ENCODE data around the gene RNF5. TPM values are rescaled to one million over a fixed set of nuclear protein-coding genes. Genes with fewer than 3 reads are reported as not detected.
A peak's percentile ranks its signal among the peaks of the same experiment; 100 is the strongest.

Gene RNF5
- total and polyA plus RNA-seq, 10 of the 15 experiments (the other 5 are each of a cell fraction or from before 2014, with no cell fraction given) = 31.4 to 114 (median 62.8) TPM

- Histone ChIP-seq H3K79me2 (ENCODE audit: control insufficient read depth, insufficient read depth, low read length) (no peaks in the 10 kb centered on the region), H3K4me2 (ENCODE audit: control insufficient read depth, insufficient read depth) (no peak overlapping the region), H2AFZ (ENCODE audit: control insufficient read depth, low read depth, low read length) (no peak overlapping the region), H3K4me3 (no peak overlapping the region), H3K27me3 (replicated peaks in 1 of 2; ENCODE audit: control insufficient read depth in 2 of 2, insufficient read depth in 2 of 2, low read length in 1 of 2) (peaks cover 2 to 3% of the 10 kb centered on the region in 2 experiments; a peak in 3 of 4 replicates), H3K36me3 (ENCODE audit: control insufficient read depth in 2 of 2, insufficient read depth in 2 of 2, low read length in 1 of 2) (no peaks in the 10 kb centered on the region), H3K9me3 (replicated peaks; ENCODE audit: control insufficient read depth, insufficient read depth, low read length) (no peaks in the 10 kb centered on the region), H3K27ac (ENCODE audit: control insufficient read depth, insufficient read depth) (no peak overlapping the region), H3K4me1 (ENCODE audit: control insufficient read depth, insufficient read depth, low read length) (no peaks in the 10 kb centered on the region), H4K20me1 (ENCODE audit: control insufficient read depth, insufficient read depth) (no peaks in the 10 kb centered on the region), H3K9ac (ENCODE audit: control insufficient read depth, insufficient read depth, low read length) (no peak overlapping the region)
- POLR2A ChIA-PET = no interaction called here
- FAIRE-seq (no peak), ATAC-seq (no peak), DNase-seq (ENCODE audit: low read depth, low spot score) (no peak)
- RAD21 ChIA-PET (ENCODE audit: unreplicated experiment) = no interaction called here
- no peak for TF ChIP-seq MTA2 (IDR thresholded peaks at IDR 0.05; ENCODE audit: low read depth)
- 0 out of 2 replicates have a peak, but pooled peaks have one; percentile 3 for TF ChIP-seq SPI1 (IDR thresholded peaks at IDR 0.05; ENCODE audit: borderline replicate concordance, insufficient read depth, low read depth, low read length)
- no TSS peak for BruUV-seq (replicated peaks)
- intact Hi-C loops (cut with micrococcal nuclease; ENCODE audit: unreplicated experiment) = no loop called here
- in situ Hi-C loops (cut with MboI) = no loop called here
- SMC1A ChIA-PET (ENCODE audit: uncharacterized antibody, unreplicated experiment) = no interaction called here
- 3% methylated on average over 3 of the region's 3 CpGs for WGBS (ENCODE audit: insufficient coverage, insufficient replicate concordance, low lambda C conversion rate, missing lambda C conversion rate)
- CTCF ChIA-PET = interaction anchor here (0.6 kb wide), 1 partner anchor 11 kb away, joined by 4 read pairs; no protein-coding TSS in a partner anchor
Measured at GRCh38 chr6:32214126-32214525, 35.9 kb downstream of the RNF5 start.

GRCh38 chr6:32215617-32216016 is 37.4 kb downstream of the RNF5 start:
- ATAC-seq = no peak
- Histone ChIP-seq H3K27ac (ENCODE audit: control insufficient read depth, insufficient read depth) (no peak overlapping the region), H2AFZ (ENCODE audit: control insufficient read depth, low read depth, low read length) (no peak overlapping the region), H3K4me3 (no peak overlapping the region), H3K79me2 (ENCODE audit: control insufficient read depth, insufficient read depth, low read length) (no peaks in the 10 kb centered on the region), H3K4me2 (ENCODE audit: control insufficient read depth, insufficient read depth) (no peak overlapping the region), H3K4me1 (ENCODE audit: control insufficient read depth, insufficient read depth, low read length) (no peaks in the 10 kb centered on the region), H3K9me3 (replicated peaks; ENCODE audit: control insufficient read depth, insufficient read depth, low read length) (no peaks in the 10 kb centered on the region), H3K27me3 (replicated peaks in 1 of 2; ENCODE audit: control insufficient read depth in 2 of 2, insufficient read depth in 2 of 2, low read length in 1 of 2) (peaks cover 3 to 4% of the 10 kb centered on the region in 2 experiments; a peak in 3 of 4 replicates), H3K36me3 (ENCODE audit: control insufficient read depth in 2 of 2, insufficient read depth in 2 of 2, low read length in 1 of 2) (no peaks in the 10 kb centered on the region), H3K9ac (ENCODE audit: control insufficient read depth, insufficient read depth, low read length) (no peak overlapping the region), H4K20me1 (ENCODE audit: control insufficient read depth, insufficient read depth) (no peaks in the 10 kb centered on the region)
- ChIA-PET RAD21 (ENCODE audit: unreplicated experiment) (no interaction called here), POLR2A (no interaction called here), SMC1A (ENCODE audit: uncharacterized antibody, unreplicated experiment) (interaction anchor here (0.8 kb wide), 1 partner anchor 11 kb away, joined by 3 read pairs; no protein-coding TSS in a partner anchor), CTCF (interaction anchor here (0.6 kb wide), 1 partner anchor 53 kb away, joined by 4 read pairs; no protein-coding TSS in a partner anchor)
- no peak for FAIRE-seq
- intact Hi-C loops (cut with micrococcal nuclease; ENCODE audit: unreplicated experiment) (no loop called here), in situ Hi-C loops (cut with MboI) (no loop called here)
- 77% methylated on average over 4 of the region's 4 CpGs for WGBS (ENCODE audit: insufficient coverage, insufficient replicate concordance, low lambda C conversion rate, missing lambda C conversion rate)
- BruUV-seq (replicated peaks) = no TSS peak
- no peak for DNase-seq (ENCODE audit: low read depth, low spot score)
- TF ChIP-seq TARDBP (IDR thresholded peaks at IDR 0.05; ENCODE audit: borderline replicate concordance) = no peak
- no peak for TF ChIP-seq SREBF2 (IDR thresholded peaks at IDR 0.05; ENCODE audit: low read length)
- no peak for TF ChIP-seq KAT2A (conservative IDR thresholded peaks at IDR 0.05; ENCODE audit: control insufficient read depth, low read depth, low read length)
- no peak for TF ChIP-seq NR2F1 (conservative IDR thresholded peaks at IDR 0.05)

All from GM12878 (cell line).